Activated T-helper 1 cell treated with Interleukin-2 at 50 U/mL for 16 hours (primary cell): ENCODE data around the gene BTBD7.
A peak's percentile ranks its signal among the peaks of the same experiment; 100 is the strongest.
"Not testable (repeated sequence)": the region's sequence is repeated elsewhere in the genome, so short reads cannot be mapped to it uniquely, and the experiment has no call there.

Experiments used
- DNase-seq: peaks from one replicate; pipeline ENCODE4 v3.0.0-alpha.2; 2020; ENCODE audit warnings: low read depth

Gene BTBD7

GRCh38 chr14:93246534-93246933 is 86.3 kb downstream of the BTBD7 start:
- no peak for DNase-seq

GRCh38 chr14:93245764-93246420 is 86.9 kb downstream of the BTBD7 start:
- no peak for DNase-seq

GRCh38 chr14:93240678-93241000 is 92.2 kb downstream of the BTBD7 start:
- no peak for DNase-seq

GRCh38 chr14:93239869-93240677 is 92.8 kb downstream of the BTBD7 start:
- no peak for DNase-seq

GRCh38 chr14:93234798-93235197 is 98.0 kb downstream of the BTBD7 start:
- no peak for DNase-seq

- DNase-seq = not testable (repeated sequence)
Measured at GRCh38 chr14:93233078-93233477, 99.8 kb downstream of the BTBD7 start.

GRCh38 chr14:93232159-93232558 is 100.7 kb downstream of the BTBD7 start:
- DNase-seq = no peak

GRCh38 chr14:93231129-93231979 is 101.5 kb downstream of the BTBD7 start:
- DNase-seq = no peak

- no peak for DNase-seq
Measured at GRCh38 chr14:93230539-93230938, 102.3 kb downstream of the BTBD7 start.

- no peak for DNase-seq
Measured at GRCh38 chr14:93228550-93228949, 104.3 kb downstream of the BTBD7 start.

- no peak for DNase-seq
Measured at GRCh38 chr14:93223565-93223964, 109.3 kb downstream of the BTBD7 start.

GRCh38 chr14:93220509-93220908 is 112.3 kb downstream of the BTBD7 start:
- DNase-seq = no peak

GRCh38 chr14:93219103-93219726 is 113.6 kb downstream of the BTBD7 start:
- DNase-seq = peak; percentile 17

- no peak for DNase-seq
Measured at GRCh38 chr14:93214598-93214997, 118.2 kb downstream of the BTBD7 start.

- no peak for DNase-seq
Measured at GRCh38 chr14:93212432-93212831, 120.4 kb downstream of the BTBD7 start.

GRCh38 chr14:93207468-93208308 is 125.1 kb downstream of the BTBD7 start:
- no peak for DNase-seq

- peak; percentile 80 for DNase-seq
Measured at GRCh38 chr14:93206793-93207467, 125.9 kb downstream of the BTBD7 start, which contains the start of the genes GON7 and UBR7. TSS of gene GON7 (minus strand) at chr14:93207065. CDS start at chr14:93207037, 28 bp downstream. TSS of gene UBR7 (plus strand) at chr14:93207256. CDS start at chr14:93207292, 36 bp downstream.

GRCh38 chr14:93201155-93201704 is 131.6 kb downstream of the BTBD7 start:
- DNase-seq = no peak

GRCh38 chr14:93200553-93200952 is 132.3 kb downstream of the BTBD7 start:
- no peak for DNase-seq

GRCh38 chr14:93199031-93199430 is 133.8 kb downstream of the BTBD7 start:
- DNase-seq = no peak
